AG10803 (cell line): Measurements from ENCODE around the gene MS4A4E.
"Not testable (repeated sequence)": the region's sequence is repeated elsewhere in the genome, so short reads cannot be mapped to it uniquely, and the experiment has no call there.

Experiments
- DNase-seq: peaks from one replicate; pipeline ENCODE4 v3.0.0; 2010; ENCODE audit warnings: low read depth
- H3K4me3 ChIP-seq: 2 replicates; pipeline ENCODE4 v1.5.1; 2011; ENCODE audit warnings: mild to moderate bottlenecking, low read length, control low read depth
- TF ChIP-seq, protein P1 (sequence below): conservative IDR thresholded peaks from 2 replicates; pipeline ENCODE4 v1.5.1; 2011; ENCODE audit warnings: mild to moderate bottlenecking, low read length, control low read depth, inconsistent platforms

Gene MS4A4E

DNA sequence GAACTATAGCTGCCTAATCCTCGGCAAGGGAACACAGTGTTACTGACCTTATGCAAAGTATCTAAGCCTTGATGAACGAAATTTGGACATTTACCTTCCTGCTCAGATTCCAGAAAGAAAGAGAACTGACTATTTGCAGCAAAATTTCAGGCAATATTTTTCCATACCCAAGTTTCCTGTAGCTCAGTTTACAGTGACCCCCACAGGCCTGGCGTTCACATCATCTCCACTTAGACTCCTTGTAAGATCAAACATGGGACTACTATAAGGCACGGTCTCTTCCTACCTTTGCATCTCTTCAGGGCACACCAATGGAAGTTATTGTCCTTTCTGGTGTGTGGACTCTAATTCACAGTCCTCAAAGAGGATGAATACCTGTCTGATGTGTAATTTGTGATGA, 81.2 kb downstream of the MS4A4E start:
- no peak for DNase-seq
- H3K4me3 ChIP-seq = no peak overlapping the region
- TF ChIP-seq, protein P1, sequence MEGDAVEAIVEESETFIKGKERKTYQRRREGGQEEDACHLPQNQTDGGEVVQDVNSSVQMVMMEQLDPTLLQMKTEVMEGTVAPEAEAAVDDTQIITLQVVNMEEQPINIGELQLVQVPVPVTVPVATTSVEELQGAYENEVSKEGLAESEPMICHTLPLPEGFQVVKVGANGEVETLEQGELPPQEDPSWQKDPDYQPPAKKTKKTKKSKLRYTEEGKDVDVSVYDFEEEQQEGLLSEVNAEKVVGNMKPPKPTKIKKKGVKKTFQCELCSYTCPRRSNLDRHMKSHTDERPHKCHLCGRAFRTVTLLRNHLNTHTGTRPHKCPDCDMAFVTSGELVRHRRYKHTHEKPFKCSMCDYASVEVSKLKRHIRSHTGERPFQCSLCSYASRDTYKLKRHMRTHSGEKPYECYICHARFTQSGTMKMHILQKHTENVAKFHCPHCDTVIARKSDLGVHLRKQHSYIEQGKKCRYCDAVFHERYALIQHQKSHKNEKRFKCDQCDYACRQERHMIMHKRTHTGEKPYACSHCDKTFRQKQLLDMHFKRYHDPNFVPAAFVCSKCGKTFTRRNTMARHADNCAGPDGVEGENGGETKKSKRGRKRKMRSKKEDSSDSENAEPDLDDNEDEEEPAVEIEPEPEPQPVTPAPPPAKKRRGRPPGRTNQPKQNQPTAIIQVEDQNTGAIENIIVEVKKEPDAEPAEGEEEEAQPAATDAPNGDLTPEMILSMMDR = no peak

DNA sequence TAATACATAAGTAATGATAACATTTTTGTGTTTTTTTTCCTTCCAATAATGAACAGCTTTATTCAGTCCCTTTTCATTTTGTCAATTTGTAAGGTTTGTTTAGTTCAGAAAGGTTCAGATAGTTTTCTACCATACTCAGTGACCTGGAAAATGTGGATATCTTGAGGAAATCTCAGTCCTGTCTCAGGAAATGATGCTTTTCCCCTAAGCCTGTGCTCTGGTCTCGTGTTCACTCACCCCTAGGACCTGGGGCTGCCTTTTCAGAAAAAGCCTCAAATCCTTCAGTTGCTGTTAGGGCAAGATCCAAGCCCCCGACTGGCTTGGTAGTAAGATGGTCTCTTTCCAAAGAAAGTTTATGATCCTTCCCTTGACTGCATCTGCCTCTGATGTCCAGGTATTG, 81.8 kb downstream of the MS4A4E start:
- DNase-seq = no peak
- TF ChIP-seq, protein P1 = no peak
- no peak overlapping the region for H3K4me3 ChIP-seq

DNA sequence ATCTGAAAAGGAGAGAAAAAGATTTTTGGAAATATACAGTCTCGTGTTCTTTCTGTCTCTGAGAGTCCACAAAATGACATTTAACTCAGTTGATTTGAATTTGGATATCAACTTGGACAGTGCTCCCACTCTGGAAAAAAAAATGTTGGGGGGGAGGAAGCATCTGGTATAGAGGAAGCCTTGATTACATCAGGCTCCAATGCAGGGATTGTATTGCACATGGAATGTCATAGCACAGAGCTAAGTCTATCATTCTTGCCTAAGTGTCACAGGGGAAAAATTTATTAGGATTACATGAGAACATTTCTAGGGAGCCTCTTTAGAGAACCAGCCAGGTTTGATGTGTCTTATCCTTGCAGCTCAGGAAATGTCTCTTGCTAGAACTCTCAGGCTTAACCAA, 83.1 kb downstream of the MS4A4E start:
- DNase-seq = no peak
- H3K4me3 ChIP-seq = no peak overlapping the region
- TF ChIP-seq, protein P1 = no peak

DNA sequence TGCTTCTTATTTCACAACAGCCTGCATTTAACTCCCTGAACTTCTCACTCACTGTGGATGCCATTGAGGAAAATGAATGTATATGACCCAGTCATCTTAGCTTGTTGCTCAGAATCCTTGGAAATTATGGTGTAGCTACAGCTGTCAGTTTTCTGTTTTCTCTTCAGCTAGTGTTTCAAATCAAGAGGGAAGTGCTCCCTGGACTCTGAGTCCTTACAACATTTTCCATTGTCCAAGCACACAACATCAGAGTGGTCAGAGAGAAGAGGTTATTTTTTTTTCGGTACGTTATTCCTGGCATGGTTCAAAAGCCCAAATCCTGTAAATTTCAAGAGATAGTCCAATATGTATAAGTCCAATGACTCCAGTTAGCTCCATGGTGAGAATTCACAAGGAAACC, 83.7 kb downstream of the MS4A4E start:
- no peak for DNase-seq
- H3K4me3 ChIP-seq = no peak overlapping the region
- TF ChIP-seq, protein P1 = no peak

DNA sequence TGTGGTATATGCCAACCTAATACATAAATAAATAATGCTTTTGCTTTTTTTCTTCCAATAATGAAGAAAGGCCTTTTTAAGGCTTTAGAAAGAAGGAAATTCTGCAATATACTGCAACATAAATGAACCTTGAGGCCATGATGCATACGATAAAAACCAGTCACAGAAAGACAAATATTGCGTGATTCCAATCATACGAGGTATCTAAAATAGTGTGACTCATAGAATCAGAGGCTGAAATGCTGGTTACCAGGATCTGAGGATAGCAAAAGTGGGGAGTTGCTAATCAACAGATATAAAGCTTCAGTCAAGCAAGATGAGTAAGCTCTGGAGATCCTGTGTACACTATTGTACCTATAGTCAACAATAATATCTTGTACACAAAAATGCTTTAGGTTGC, 84.3 kb downstream of the MS4A4E start:
- no peak overlapping the region for H3K4me3 ChIP-seq
- no peak for DNase-seq
- TF ChIP-seq, protein P1 = no peak

DNA sequence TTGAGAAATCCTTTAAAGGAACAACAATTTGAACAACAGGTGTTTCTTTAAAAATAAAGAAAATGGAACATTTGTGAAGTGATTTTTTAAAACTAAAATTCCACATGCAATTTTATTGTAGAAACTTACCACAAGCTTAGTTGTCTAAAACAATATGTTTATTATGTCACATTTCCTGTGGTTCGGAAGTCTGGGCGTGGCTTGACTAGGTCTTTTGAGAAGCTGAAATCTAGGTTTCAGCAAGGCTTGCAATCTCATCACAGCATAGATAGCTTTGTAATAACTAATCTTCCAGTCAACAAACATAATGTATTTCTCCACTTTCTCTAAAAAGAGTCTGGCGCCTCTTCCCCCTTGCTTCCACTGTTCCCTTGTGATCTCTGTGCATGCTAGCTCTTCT, 87.0 kb downstream of the MS4A4E start:
- no peak overlapping the region for H3K4me3 ChIP-seq
- DNase-seq = no peak
- TF ChIP-seq, protein P1 = no peak

DNA sequence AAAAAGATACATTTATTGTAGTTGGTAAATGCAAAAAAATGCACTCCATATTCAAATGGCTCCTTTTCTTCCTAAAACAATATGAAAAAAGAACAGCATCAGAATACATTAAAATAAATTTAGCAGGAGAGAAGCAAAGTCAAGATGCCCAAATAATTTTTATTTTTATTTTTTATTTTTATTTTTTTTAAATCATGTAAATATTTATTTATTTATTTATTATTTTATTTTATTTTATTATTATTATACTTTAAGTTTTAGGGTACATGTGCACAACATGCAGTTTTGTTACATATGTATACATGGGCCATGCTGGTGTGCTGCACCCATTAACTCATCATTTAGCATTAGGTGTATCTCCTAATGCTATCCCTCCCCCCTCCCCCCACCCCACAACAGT, 90.2 kb downstream of the MS4A4E start:
- DNase-seq = not testable (repeated sequence)

DNA sequence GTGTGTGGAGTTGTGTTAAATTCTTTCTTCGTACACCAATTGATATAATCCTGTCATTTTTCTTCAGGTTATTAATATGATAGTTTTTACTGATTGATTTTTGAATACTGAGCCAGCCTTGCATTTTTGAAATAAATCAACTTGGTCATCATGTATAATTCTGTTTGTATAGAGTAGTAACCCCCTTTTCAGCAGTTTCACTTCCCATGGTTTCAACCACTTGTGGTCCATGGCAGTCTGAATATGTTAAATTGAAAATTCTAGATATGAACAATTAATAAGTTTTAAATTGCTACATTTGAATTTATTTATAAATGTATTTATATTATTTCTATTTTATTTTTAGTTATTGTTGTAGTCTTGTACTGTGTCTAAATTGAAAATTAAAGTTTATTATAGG, 92.7 kb downstream of the MS4A4E start:
- DNase-seq = no peak
- no peak overlapping the region for H3K4me3 ChIP-seq
- TF ChIP-seq, protein P1 = no peak

More for the DNA sequence above, 90.2 kb downstream of the MS4A4E start:
- H3K4me3 ChIP-seq = not testable (repeated sequence)
